ENCODE data around the gene GRIA3. TPM values are rescaled to one million over a fixed set of nuclear protein-coding genes. Genes with fewer than 3 reads are reported as not detected.

The GRIA3 gene
- total RNA-seq, 1 experiment from 2014 or later = not detected

DNA sequence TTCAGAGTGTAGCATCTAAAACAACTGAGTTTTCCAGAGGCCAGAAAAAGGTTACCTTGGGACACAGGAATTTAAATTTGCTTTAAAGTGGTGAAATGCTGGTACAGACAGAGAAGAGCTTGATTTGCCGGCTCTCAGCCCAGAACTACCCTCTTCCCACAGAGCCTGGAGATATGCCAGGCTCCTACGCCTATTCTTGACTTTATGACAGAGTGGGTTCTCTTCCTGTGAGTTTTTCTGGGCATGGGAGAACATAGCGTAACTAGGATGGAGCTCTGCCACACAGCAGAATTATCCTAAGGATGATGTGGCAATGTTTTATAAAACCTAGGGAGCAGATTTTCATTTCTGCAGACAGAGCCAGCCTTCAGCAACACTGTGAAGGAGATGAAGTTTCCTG, 241.8 kb downstream of the GRIA3 start (continued):
- TF ChIP-seq MAX (IDR thresholded peaks at IDR 0.05) = no peak
- no peak for TF ChIP-seq RAD21 (IDR thresholded peaks at IDR 0.05; ENCODE audit: low read depth)
- TF ChIP-seq POLR2A (IDR thresholded peaks at IDR 0.05; ENCODE audit: borderline replicate concordance, extremely low read depth, insufficient read depth, insufficient read length) = no peak
- no peak for TF ChIP-seq CBX3 (IDR thresholded peaks at IDR 0.05; ENCODE audit: low read depth)
- no peak for TF ChIP-seq SIN3A (IDR thresholded peaks at IDR 0.05; ENCODE audit: low read depth)
- no peak for TF ChIP-seq POLR2AphosphoS5 (IDR thresholded peaks at IDR 0.05; ENCODE audit: low read depth, low read length)

GRCh38 chrX:123432361-123433150, 248.5 kb downstream of the GRIA3 start:
- Histone ChIP-seq H3K4me1 (ENCODE audit: control insufficient read depth in 1 of 2, insufficient read depth in 2 of 2, low read length in 2 of 2) (no peaks in the 10 kb centered on the region), H3K9me3 (ENCODE audit: control insufficient read depth in 1 of 2, insufficient read depth in 1 of 2, low read depth in 1 of 2, low read length in 2 of 2) (no peaks in the 10 kb centered on the region), H3K79me2 (ENCODE audit: insufficient read depth, low read length) (no peaks in the 10 kb centered on the region), H3K9ac (ENCODE audit: low read length) (no peak overlapping the region), H3K36me3 (ENCODE audit: control insufficient read depth in 1 of 2, insufficient read depth in 2 of 2, low read length in 2 of 2) (no peaks in the 10 kb centered on the region), H3K4me3 (replicated peaks in 1 of 2; ENCODE audit: low read depth in 1 of 2, low read length in 2 of 2) (no peak overlapping the region), H3K27ac (ENCODE audit: low read depth, low read length) (no peak overlapping the region), H3K27me3 (ENCODE audit: insufficient read depth, low read length) (no peaks in the 10 kb centered on the region), H4K20me1 (ENCODE audit: insufficient read depth) (no peaks in the 10 kb centered on the region), H2AFZ (ENCODE audit: low read depth, low read length, poor library complexity, severe bottlenecking) (no peak overlapping the region), H3K4me2 (ENCODE audit: low read length) (no peak overlapping the region), H3K9me2 (ENCODE audit: insufficient read depth) (no peaks in the 10 kb centered on the region)
- intact Hi-C loops (cut with micrococcal nuclease) = no loop called here
- ChIA-PET RAD21 (ENCODE audit: low non-redundant PET in 1 of 2, low total read pairs in 2 of 2, uncharacterized antibody in 2 of 2, unreplicated experiment in 2 of 2) (no interaction called here), CTCF (no interaction called here), POLR2A (no interaction called here)
- no peak for ATAC-seq
- no peak for TF ChIP-seq ATF3 (IDR thresholded peaks at IDR 0.05)
- no peak for TF ChIP-seq FOSL1 (IDR thresholded peaks at IDR 0.05; ENCODE audit: low read depth)
- TF ChIP-seq ZBTB33 (IDR thresholded peaks at IDR 0.05; ENCODE audit: extremely low read depth, insufficient replicate concordance, low read length) = no peak
- TF ChIP-seq EZH2 (IDR thresholded peaks at IDR 0.05) = no peak
- no peak for TF ChIP-seq SRF (IDR thresholded peaks at IDR 0.05; ENCODE audit: low read depth)
- no peak for TF ChIP-seq CEBPB (IDR thresholded peaks at IDR 0.05; ENCODE audit: low read depth)
- TF ChIP-seq MAX (IDR thresholded peaks at IDR 0.05) = no peak
- TF ChIP-seq CTCF (IDR thresholded peaks at IDR 0.05 in 2 of 3, conservative IDR thresholded peaks at IDR 0.05 in 1 of 3; ENCODE audit: borderline replicate concordance in 1 of 3, insufficient read depth in 1 of 3, low read depth in 2 of 3, low read length in 2 of 3) = no peak
- TF ChIP-seq RAD21 (IDR thresholded peaks at IDR 0.05; ENCODE audit: low read depth) = no peak
- TF ChIP-seq YY1 (IDR thresholded peaks at IDR 0.05; ENCODE audit: extremely low read depth, insufficient replicate concordance, low read depth, low read length) = no peak
- no peak for TF ChIP-seq EZH2phosphoT487 (IDR thresholded peaks at IDR 0.05; ENCODE audit: borderline replicate concordance)
- no peak for TF ChIP-seq SP1 (IDR thresholded peaks at IDR 0.05; ENCODE audit: low read depth)
- TF ChIP-seq ZNF274 (IDR thresholded peaks at IDR 0.05; ENCODE audit: low read depth, low read length) = no peak
- no peak for DNase-seq (ENCODE audit: low read depth, low spot score)
- BruUV-seq (replicated peaks) = no TSS peak
